SH-SY5Y (cell line): Measurements from ENCODE around the gene EN2.

Experiments used
- GATA2 ChIP-seq: IDR thresholded peaks from 2 replicates; pipeline ENCODE4 v1.6.1; 2011; ENCODE audit warnings: mild to moderate bottlenecking, low read depth, low read length
- GATA3 ChIP-seq: IDR thresholded peaks from 2 replicates; pipeline ENCODE4 v1.6.1; 2011; ENCODE audit warnings: low read depth, mild to moderate bottlenecking, low read length, moderate library complexity

The EN2 gene

GRCh38 chr7:155458111-155458877 lies at the start of gene EN2:
TSS of gene EN2 (plus strand) at chr7:155458129. CDS start at chr7:155458378, 249 bp downstream.
- TF ChIP-seq GATA2 (no peak), GATA3 (no peak)

DNA sequence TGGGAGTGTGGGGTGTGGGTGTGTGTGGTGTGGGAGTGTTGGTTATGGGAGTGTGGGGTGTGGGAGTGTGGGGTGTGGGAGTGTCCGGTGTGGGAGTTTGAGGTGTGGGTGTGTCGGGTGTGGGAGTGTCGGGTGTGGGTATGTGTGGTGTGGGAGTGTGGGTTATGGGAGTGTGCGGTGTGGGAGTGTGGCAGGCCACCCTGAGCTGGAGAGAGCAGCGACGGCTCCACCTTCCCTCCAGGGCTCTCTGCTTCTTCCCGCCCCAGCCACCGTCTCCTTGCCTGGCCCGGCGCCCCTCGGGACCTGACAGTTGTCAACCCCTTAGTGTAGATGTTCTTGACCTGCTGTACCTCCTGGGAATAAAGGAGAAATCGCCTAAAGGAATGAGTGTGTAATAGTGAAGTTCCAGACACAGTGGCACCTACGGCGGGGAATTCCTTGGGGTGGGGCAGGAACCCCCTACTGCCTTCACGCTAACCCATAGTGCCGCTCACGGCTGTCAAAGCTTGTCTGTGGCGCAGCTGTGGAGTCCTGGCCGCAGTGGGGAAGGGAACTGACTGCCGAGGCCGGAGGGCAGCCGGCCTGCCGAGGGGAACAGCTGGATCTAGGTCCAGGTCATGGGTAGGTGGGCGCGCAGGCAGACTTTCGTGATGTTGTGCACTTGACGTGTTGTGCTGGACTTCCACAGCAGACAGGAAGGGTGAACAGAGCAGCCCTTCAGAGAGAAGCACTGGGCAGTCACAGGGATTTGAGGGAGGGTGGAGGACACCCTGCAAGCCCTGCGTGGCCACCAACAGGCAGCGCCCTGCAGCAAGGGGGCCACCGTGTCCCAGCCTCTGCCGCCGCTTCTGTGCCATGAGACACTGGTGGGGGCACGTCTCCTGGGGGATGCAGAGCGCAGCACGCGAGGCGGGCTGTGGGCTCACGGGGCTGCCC lies 49.0 kb upstream of the EN2 start:
- TF ChIP-seq GATA2 (no peak), GATA3 (no peak)

DNA sequence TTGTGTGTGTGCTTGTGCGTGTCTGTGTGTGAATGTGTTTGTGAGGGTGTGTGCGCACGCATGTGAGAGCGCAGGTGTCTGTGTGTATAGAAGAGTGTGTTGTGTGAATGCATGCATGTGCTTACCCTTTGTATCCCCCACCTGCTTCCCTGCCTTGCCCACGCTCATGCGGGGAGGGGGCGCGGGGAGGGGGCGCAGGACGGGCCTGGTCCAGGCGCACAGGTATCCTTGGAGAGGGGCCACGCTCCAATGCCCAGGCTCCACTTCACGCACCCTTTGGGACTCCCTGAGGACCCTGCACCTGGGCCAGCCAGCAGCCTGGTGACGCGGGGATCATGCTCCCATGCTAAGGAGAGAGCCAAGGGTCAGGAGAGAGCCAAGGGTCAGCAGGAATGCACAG lies 47.9 kb upstream of the EN2 start:
- TF ChIP-seq GATA3: no peak
- TF ChIP-seq GATA2: no peak

DNA sequence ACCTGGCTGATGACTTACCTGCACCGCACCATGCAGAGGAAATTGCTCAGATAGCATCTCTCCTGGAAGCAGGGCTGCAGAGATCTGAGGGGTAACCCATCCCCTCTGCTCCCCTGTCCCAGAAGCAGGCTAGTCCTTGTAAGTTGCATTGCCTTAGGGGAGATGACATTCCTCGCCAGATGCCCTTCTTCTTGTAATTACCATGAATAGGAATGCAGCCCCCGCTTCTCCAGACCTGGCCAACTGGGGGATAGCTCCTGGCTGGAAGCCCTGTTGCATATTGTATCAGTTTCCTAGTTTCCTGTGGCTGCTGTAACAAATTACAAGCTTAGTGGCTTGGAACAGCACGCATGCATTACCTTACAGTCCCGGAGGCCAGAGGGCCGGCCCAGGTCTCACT lies 47.5 kb upstream of the EN2 start:
- TF ChIP-seq GATA3: no peak
- TF ChIP-seq GATA2: no peak

- no peak for TF ChIP-seq GATA3
- no peak for TF ChIP-seq GATA2
Measured at GRCh38 chr7:155411718-155412415, 46.1 kb upstream of the EN2 start.

GRCh38 chr7:155412416-155413253 lies 45.3 kb upstream of the EN2 start:
- TF ChIP-seq GATA3 (no peak), GATA2 (no peak)

- TF ChIP-seq GATA3 (no peak), GATA2 (no peak)
Measured at GRCh38 chr7:155414547-155415492, 43.1 kb upstream of the EN2 start.

- TF ChIP-seq GATA3: no peak
- TF ChIP-seq GATA2: no peak
Measured at GRCh38 chr7:155416646-155417380, 41.1 kb upstream of the EN2 start.

- TF ChIP-seq GATA2 (no peak), GATA3 (no peak)
Measured at GRCh38 chr7:155418304-155418703, 39.6 kb upstream of the EN2 start.

DNA sequence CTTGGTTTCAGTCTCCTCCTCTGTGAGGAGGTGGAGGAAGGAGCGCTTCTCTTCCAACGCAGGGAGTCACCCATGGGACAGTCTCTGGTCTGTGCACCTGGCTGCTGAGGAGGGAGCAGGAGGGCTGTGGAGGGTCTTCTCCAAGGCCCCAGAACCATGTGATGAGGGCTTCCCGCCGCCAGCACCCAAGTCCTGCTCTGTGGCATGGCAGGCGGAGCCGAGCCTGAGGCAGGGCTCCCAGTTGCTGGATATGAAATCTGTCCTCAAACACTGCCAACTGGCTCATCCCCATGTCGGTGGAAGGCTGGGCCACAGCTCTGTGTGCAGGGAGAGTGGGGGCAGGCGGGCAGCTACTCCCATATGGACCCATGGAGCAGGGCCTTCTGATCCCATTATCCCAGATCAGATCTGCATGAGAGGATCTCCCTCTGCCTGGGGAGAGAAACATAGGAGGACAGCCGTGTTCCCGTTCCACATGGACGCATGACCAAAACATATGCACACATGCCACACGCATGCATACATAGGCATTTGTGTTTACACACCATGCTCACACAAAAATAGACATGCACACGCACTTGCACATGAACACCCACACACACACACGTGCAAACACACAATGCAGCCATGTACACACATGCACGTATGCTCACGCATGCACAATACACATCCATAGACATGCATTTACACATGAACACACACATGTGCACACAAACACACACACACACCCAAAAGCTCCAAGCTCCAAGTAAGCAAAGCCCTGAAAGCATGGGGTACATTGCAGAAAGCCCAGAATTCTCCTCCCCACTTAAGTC lies 38.8 kb upstream of the EN2 start:
- TF ChIP-seq GATA3 (no peak), GATA2 (no peak)

- no peak for TF ChIP-seq GATA2
- no peak for TF ChIP-seq GATA3
Measured at GRCh38 chr7:155420116-155420515, 37.8 kb upstream of the EN2 start.

GRCh38 chr7:155422151-155422550 lies 35.8 kb upstream of the EN2 start:
- no peak for TF ChIP-seq GATA3
- no peak for TF ChIP-seq GATA2
